DMS79 treated with DMSO at 0.1 percent for 48 hours (cell line): ENCODE data around the gene CALHM6.

Source experiments
- DNase-seq: peaks from one replicate; lab custom pipeline; 2025; lab: John Stamatoyannopoulos, UW

The CALHM6 gene

DNA sequence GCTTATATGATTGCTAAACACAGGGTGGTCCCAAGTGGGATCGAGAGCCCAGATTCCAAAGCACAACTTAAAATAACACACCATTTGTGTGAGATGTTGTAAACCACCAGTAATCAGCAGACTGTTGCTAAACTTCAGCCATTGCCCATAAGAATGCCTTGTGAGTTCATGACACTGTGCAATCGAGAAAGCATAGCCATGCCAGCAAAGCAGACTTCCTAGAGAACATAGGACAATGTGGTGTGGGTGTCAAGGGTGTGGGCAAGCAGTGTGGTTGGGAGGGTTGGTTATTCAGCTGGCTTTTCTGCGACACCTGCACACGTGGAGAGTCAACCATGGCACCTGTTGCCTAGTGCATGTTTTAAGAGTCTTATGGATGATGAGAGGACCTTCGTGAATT lies 16.1 kb upstream of the CALHM6 start:
- DNase-seq, result no peak

DNA sequence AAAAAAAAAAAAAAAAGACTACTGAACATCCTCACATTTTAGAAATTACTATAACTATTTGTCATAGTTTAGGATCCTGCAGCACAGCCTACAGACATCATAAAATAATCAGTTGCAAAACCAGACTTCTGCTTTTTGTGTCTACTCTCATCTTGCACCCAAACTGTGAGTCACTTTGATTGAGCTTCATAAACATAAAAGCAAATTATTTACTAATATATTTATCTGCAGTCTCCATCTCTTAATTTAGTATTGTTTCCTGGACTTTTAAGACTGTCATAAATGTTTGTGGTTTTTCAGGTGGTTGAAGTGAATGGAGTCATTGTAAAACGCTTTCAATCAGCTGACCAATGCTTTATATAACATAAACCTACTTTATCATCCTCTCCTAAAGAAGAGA lies 14.8 kb upstream of the CALHM6 start:
- no peak for DNase-seq

GRCh38 chr6:116447052-116447451 lies 14.1 kb upstream of the CALHM6 start:
- DNase-seq, result no peak

GRCh38 chr6:116447496-116448011 lies 13.6 kb upstream of the CALHM6 start:
- DNase-seq, result no peak

- no peak for DNase-seq
Observed at GRCh38 chr6:116449565-116449964, 11.6 kb upstream of the CALHM6 start.

DNA sequence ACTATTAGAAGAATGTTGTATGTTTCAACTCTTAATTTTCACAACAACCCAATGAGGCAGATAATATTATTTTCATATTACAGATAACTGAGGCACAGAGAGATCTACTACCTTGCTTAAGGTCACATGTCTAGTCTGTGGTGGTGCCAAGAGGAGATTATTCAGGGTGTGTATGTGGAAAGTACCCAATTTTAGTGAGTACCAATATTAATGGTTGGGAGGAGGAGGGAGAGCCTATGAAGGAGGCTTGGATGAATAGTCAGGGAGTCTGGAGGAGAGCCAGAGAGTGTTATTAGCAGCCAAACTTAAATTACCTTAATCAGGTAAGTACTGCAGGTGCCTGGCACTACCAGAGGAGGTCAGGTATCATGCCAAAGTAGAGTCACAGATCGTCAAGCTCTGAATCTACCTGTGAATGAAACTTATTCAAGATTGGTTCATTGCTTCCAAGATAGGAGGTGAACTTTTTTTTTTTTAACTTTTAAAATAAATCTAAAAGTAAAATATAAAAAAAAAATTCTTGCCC lies 10.9 kb upstream of the CALHM6 start:
- DNase-seq, result peak; percentile 93

- peak; percentile 64 for DNase-seq
Observed at GRCh38 chr6:116450769-116451740, 10.1 kb upstream of the CALHM6 start.

DNA sequence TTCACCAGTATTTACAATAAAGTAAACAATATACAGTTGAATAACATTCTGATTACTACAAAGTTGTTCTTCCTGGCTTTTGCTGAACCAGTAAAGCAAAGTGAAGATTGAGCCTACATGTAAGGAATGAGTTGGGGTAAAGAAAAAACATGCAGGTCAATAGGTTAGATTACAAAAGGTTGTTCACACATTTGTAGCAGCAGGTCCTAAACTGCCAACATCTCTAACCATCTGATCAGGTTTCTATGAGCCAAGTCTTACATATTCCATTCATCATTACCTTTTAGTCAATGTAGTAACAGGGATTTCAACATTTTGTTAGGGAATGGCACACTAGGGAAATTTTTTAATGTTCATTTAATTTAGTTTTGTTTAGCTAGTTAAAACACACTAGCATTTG lies 9.3 kb upstream of the CALHM6 start:
- no peak for DNase-seq

GRCh38 chr6:116452531-116452930 lies 8.6 kb upstream of the CALHM6 start:
- DNase-seq, result no peak

DNA sequence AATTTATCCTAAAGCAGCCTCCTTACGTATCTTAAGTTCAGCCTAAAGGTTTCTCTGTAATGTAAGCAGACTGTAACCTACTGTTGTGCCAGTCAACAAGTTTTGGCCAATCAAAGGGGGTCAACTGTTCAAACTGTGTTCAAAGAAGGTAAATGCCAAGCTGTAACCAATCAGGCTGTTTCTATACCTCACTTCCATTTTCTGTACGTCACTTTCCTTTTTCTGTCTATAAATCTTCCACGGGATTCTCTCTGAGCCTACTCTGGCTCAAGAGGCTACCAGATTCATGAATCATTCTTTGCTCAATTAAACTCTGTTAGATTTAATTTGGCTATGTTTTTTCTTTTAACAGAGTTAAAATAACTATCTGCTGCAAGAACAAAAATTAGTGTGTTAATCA lies 5.1 kb upstream of the CALHM6 start:
- no peak for DNase-seq

- no peak for DNase-seq
Observed at GRCh38 chr6:116456927-116457326, 4.2 kb upstream of the CALHM6 start.

GRCh38 chr6:116458264-116458663 lies 2.9 kb upstream of the CALHM6 start:
- no peak for DNase-seq

DNA sequence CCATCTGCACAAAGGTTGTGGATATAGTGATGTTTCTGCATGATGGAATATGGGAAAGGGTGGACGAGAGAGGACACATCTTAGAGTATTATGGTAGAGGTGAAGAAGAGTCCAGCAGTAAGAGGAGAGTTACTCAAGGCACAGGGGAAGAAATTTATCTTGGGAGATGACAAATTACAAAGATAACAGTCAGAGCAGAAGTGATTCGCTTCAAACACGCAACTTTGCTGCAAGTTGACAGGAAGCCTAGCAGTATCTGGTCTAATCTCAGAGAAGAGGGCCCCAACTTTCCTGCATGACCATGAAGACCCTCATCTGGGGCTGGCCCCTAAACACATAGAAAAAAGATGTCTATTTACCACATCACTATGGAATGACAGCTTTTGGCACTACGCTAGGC lies 1.2 kb upstream of the CALHM6 start:
- DNase-seq, result no peak

- peak; percentile 11 for DNase-seq
Observed at GRCh38 chr6:116461932-116462885, 1.0 kb downstream of the CALHM6 start.

GRCh38 chr6:116463301-116463700 lies 2.1 kb downstream of the CALHM6 start:
- peak; percentile 52 for DNase-seq

GRCh38 chr6:116465246-116465645 lies 4.1 kb downstream of the CALHM6 start:
- DNase-seq, result peak; percentile 49

DNA sequence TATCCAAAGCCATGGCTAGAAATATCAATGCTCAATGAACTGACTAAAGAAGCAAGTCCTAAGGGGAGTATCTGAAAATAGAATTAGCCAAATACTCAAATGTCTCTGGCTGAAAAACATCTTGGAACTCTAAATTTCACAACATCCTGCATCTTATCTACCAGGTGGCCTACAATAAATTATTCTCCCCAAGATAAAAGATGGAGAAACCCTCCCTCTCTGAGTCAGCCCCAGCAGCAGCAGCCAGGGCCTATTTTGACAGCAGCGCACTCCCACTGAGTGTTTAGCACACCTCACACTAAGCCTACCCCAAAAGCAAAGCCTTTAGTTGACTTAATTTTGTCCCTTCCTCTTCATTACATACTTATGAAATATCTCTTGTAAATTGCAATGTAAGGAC lies 5.9 kb downstream of the CALHM6 start:
- no peak for DNase-seq

- no peak for DNase-seq
Observed at GRCh38 chr6:116467514-116467913, 6.3 kb downstream of the CALHM6 start.

DNA sequence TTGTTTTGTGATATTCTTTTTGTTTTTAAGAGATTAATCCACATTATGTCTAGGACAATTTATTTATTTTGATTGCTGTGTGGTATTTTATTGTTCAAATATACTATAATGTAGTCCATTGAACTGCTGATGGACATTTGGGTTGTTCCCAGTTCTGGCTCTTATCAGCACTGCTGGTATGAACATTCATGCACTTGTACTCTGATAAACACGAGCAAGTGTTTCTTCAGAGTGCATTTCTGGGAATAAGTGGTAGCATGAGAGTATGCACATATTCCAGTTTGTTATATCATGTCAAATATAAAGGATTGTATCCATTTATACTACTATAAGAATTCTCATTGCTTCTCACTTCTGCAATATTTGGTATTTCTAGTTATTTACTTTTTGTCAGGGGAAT lies 7.1 kb downstream of the CALHM6 start:
- DNase-seq, result no peak

GRCh38 chr6:116471531-116471930 lies 10.4 kb downstream of the CALHM6 start:
- DNase-seq, result no peak

GRCh38 chr6:116472706-116473105 lies 11.5 kb downstream of the CALHM6 start:
- DNase-seq, result no peak

DNA sequence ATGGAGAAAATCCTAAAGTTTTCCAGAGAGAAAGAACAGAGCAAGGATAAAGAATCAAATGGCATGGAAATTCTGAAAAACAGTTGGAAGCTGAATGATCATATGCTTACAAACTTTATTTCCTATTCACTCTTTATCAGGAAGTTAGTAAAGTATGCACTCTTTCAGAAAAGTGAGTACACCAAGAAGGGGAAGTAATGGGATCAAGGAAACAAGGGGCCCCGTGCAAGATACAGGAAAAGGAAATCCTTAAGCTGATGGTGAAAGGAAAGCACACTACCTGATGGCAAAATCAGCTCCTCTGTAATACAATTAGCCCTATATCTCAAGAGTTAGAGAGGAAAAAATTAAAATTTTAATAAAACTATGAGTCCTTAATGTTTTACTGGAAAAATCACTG lies 14.0 kb downstream of the CALHM6 start:
- DNase-seq, result no peak
